ENCODE results near the gene IVNS1ABP. TPM values are rescaled to one million over a fixed set of nuclear protein-coding genes. Genes with fewer than 3 reads are reported as not detected.

Gene IVNS1ABP
- total and polyA plus RNA-seq, 9 of the 15 experiments (the other 6 are each of a cell fraction or from before 2014, with no cell fraction given): 30.6 to 126 (median 77.7) TPM

- TF ChIP-seq MCM2 (IDR thresholded peaks at IDR 0.05; ENCODE audit: low read depth) (no peak), SETDB1 (IDR thresholded peaks at IDR 0.05; ENCODE audit: low read length) (no peak), ZBTB12 (CRISPR knock-in tag; IDR thresholded peaks at IDR 0.05) (peak; percentile 76), PHF21A (IDR thresholded peaks at IDR 0.05; ENCODE audit: borderline replicate concordance, low read depth) (no peak), ZNF77 (CRISPR knock-in tag; IDR thresholded peaks at IDR 0.05) (no peak), ETV1 (tag; conservative IDR thresholded peaks at IDR 0.05; ENCODE audit: low read depth) (peak; percentile 29; the same call in 1 of the 2 replicates), SMARCA5 (IDR thresholded peaks at IDR 0.05) (no peak), FOXJ2 (tag; IDR thresholded peaks at IDR 0.05) (no peak), ZNF23 (CRISPR knock-in tag; IDR thresholded peaks at IDR 0.05) (no peak), ZNF124 (CRISPR knock-in tag; IDR thresholded peaks at IDR 0.05) (no peak), PURB (CRISPR knock-in tag; IDR thresholded peaks at IDR 0.05; ENCODE audit: low read depth) (no peak), POLR2B (IDR thresholded peaks at IDR 0.05; ENCODE audit: low read depth, partially characterized antibody) (peak; percentile 36), ZFX (CRISPR knock-in tag; IDR thresholded peaks at IDR 0.05) (peak; percentile 73), RB1 (IDR thresholded peaks at IDR 0.05; ENCODE audit: low read depth) (peak; percentile 54; the same call in 1 of the 2 replicates), FIP1L1 (IDR thresholded peaks at IDR 0.05; ENCODE audit: low read depth, low read length, poor library complexity, severe bottlenecking) (peak; percentile 93), CCNT2 (IDR thresholded peaks at IDR 0.05; ENCODE audit: borderline replicate concordance, extremely low read depth, insufficient read length, low read depth, low read length) (peak; percentile 35), ZKSCAN3 (CRISPR knock-in tag; IDR thresholded peaks at IDR 0.05) (no peak), PTBP1 (IDR thresholded peaks at IDR 0.05; ENCODE audit: low read depth, low read length) (0 out of 2 replicates have a peak, but pooled peaks have one; percentile 25), NFXL1 (CRISPR knock-in tag; IDR thresholded peaks at IDR 0.05) (no peak), NFIC (IDR thresholded peaks at IDR 0.05) (peak; percentile 44), MNT (conservative IDR thresholded peaks at IDR 0.05) (peak; percentile 62 to 66), TAF9B (IDR thresholded peaks at IDR 0.05; ENCODE audit: partially characterized antibody) (no peak), E2F4 (CRISPR knock-in tag; IDR thresholded peaks at IDR 0.05; ENCODE audit: low read depth) (no peak), BRD4 (IDR thresholded peaks at IDR 0.05) (no peak; the same call in 1 of the 2 replicates), SIN3B (IDR thresholded peaks at IDR 0.05; ENCODE audit: low read depth) (no peak), USF1 (CRISPR knock-in tag; IDR thresholded peaks at IDR 0.05) (no peak)
Measured at GRCh38 chr1:185316163-185317033, 645 bp downstream of the IVNS1ABP start (continued).
